CD4-positive, alpha-beta T cell treated with Interferon alpha-2 for 1 hour (primary cell): Measurements from ENCODE around the gene AIFM1.
A peak's percentile ranks its signal among the peaks of the same experiment; 100 is the strongest.

Experiments used
- DNase-seq, 2 donors: peaks; one replicate each; pipeline ENCODE4 v3.0.0-alpha.2; 2020 to 2022

The AIFM1 gene

GRCh38 chrX:130090364-130090763 lies 75.3 kb downstream of the AIFM1 start:
- DNase-seq = no peak

DNA sequence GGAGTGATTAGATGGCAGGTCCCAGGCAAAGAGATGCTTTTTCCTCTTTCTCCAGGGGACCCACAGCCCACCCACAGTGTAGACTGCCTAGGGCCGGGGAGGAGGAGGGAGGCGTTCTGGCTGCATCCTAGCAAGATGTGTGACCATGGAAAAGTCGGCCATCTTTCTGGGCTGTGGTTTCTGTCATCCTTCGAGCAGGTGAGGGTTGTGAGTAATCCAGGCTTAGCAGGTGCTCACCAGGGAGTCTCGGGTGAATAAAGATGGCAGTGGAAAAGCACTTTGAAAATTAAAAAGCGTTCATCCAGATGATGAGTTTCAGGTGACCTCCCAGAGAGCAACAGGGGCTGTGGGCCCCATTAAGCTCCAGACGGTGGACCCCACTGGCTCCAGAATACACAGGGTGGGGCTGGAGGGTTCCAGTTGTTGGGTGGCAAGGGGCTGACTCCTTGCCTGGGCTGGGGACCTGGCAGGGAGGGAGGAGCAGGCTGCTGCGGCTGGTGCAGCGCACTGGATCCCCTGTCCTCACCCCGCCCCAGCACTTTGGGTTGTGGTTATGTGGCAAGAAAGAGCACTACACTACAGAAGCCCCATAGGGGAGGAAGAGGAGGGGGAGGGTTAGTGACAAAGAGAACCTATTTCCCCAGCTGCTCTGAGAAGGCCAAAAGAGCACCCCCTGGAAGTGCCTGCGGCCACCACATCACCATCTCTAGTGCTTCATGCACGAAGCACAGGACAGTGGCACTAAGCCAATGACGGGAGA lies 79.0 kb downstream of the AIFM1 start:
- DNase-seq = peak; percentile 71 to 80

DNA sequence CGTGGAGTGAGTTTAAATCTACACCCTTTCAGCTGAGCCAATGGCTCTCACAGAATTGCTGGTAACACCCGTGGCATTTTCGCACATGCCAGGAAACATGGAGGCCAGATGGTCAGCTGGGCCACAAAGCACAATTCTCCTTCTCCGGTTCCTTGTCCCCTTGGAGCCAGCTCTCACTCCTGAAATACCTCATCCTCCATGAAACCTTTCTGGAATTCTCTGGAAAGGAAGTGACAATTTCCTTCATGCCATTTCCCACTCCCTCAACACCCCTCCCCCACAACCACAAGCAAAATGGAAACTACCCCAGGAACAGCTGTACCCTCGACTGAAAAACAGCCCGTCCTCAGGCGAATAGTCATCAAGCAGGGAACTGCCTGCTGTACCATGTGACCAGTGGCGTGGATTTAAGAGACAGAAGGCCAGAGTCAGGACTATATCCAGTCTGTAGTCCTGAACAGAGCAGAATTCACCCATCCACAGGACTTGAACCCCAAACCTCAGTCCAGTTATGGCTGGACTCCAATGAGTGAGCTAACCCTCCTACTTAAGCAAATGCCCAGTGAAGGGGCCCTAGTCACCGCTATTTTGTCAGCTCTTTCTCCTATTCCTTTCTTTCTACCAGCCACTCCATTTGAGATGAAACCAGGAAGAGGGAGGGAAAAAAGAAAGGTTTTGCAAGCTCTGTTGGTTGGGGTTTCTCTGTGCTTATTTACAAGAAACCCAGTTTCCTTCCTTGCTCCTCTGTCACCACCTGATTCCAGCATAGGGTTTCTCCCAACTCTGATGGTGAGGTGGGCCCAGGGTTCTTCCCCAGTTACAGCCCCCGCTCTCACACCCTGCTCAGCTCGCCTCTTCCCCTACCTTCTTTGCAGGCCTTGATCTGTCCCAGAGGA lies 79.8 kb downstream of the AIFM1 start:
- DNase-seq = peak; percentile 15 to 42

DNA sequence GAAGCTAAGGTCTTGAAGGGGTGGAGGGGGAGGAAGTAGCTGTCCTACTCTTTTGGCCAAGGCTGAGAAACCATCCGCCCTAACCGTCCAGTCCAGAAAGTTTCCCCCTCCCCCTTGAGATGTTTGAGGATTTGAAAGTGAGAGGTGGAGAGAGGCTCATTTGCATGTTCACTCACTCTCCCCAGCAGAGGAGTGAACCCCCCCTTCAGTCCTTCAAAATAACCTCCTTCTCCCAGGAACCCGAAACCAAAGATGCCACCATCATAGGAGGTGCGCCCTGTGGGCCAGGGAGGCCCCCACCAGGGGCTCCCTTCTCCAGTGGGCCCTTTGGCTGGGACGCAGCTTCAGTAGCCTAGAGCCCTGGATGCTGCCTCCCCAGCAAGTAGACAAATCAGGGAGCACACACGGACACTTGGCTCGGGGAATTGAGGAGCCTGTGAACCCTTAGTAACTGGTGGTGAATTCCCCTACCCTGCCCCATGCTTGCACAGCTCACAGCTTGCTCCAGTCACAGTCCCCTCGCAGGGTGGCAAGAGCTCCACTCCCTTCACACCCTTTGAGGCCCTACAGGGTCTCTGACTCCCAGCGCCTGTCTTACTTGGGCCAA lies 80.9 kb downstream of the AIFM1 start:
- peak; percentile 43 to 53 for DNase-seq

GRCh38 chrX:130083656-130084382 lies 81.8 kb downstream of the AIFM1 start:
- DNase-seq = peak; percentile 26 to 43

DNA sequence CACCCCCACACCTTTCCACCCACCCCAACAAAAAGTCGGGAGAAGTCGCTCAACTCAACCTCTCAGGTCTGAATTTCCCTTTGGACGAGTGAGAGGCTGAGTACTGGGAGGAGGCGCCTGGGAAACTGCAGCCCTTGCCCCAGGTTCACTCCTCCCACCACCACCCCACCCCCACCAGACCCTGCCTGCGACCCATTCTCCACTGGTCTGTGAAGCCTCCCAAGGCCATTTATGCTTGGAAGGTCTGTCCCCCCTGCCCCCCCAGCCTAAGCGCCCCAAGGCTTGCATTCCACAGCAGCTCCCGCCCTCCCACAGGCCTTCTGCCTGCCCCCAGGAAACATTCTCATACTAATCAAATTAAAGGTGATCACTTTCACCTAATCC lies 82.5 kb downstream of the AIFM1 start:
- no peak for DNase-seq

DNA sequence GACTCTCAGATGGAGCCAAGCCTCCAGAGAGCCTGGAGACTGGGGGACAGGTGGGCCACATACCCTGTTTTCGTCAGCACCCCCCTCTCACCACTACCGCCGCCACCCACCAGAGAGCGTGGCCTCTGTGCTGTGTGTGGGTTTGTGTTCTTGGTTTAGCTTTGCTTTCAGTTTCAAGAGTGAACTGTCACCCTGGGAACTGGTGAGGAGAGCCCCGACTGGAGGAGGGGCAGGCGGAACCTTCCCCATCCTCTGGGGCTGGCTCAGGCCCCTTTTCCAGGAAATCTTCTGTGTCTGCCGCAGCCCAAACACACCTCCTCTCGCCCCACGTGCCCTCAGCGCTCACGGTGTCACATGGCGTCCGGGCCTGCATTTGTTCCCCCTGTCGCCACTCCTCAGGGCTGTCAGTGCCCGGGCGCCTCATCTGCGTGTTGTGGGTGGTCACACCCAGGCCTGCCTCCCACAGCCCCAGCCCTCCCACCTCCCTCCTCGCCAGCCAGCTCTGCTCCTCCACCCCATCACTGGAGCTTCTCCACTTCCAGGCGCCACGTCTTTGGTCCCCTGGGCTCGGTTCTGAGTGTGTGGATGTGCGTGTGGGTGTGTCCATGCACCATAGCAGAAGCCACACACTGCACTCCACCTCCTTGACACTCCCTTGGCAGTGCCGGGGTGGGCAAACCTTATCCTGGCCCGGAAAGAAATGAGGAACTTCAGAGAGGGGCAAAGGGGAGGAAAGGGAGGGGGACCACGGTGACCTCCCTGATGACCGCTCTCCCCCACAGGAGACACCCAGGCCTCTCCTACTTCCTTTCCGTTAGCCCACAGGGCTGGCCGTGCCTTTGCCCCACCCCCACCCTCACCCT lies 83.2 kb downstream of the AIFM1 start:
- DNase-seq = peak; percentile 89 to 90

GRCh38 chrX:130081421-130082045 lies 84.1 kb downstream of the AIFM1 start:
- DNase-seq = no peak

GRCh38 chrX:130080791-130081367 lies 84.8 kb downstream of the AIFM1 start:
- DNase-seq = no peak

- DNase-seq = peak; percentile 59 to 71
Measured at GRCh38 chrX:130079824-130080406, 85.7 kb downstream of the AIFM1 start.
